ENCODE data around the gene UQCC2. TPM values are rescaled to one million over a fixed set of nuclear protein-coding genes. Genes with fewer than 3 reads are reported as not detected.

UQCC2 gene
- total and polyA plus RNA-seq, 8 donors = 54.4 to 83.1 (median 61.0) TPM

GRCh38 chr6:33691456-33692077 is 19.9 kb downstream of the UQCC2 start:
- Histone ChIP-seq H3K9me3 (no peaks in the 10 kb centered on the region), H3K36me3 (peaks cover 0 to 95% of the 10 kb centered on the region in 2 donors), H3K27me3 (no peaks in the 10 kb centered on the region), H3K4me3 (no peak overlapping the region), H3K27ac (no peak overlapping the region), H3K4me1 (peaks cover 8 to 50% of the 10 kb centered on the region in 2 donors)
- no peak for TF ChIP-seq CTCF (IDR thresholded peaks at IDR 0.05)
- DNase-seq (no peak), ATAC-seq (no peak)
- intact Hi-C loops (cut with DNase I) = no loop called here

GRCh38 chr6:33690766-33691165 is 20.7 kb downstream of the UQCC2 start:
- Histone ChIP-seq H3K4me1 (peaks cover 8 to 42% of the 10 kb centered on the region in 2 donors), H3K4me3 (no peak overlapping the region), H3K36me3 (peaks cover 0 to 95% of the 10 kb centered on the region in 2 donors), H3K27me3 (no peaks in the 10 kb centered on the region), H3K27ac (no peak overlapping the region), H3K9me3 (no peaks in the 10 kb centered on the region)
- DNase-seq (peak in 1 of 4 donors; percentile 55), ATAC-seq (no peak)
- no peak for TF ChIP-seq CTCF (IDR thresholded peaks at IDR 0.05)
- intact Hi-C loops (cut with DNase I) = no loop called here

- ATAC-seq = no peak
- peaks cover 0 to 95% of the 10 kb centered on the region in 2 donors for H3K36me3 ChIP-seq
- peaks cover 6 to 33% of the 10 kb centered on the region in 2 donors for H3K4me1 ChIP-seq
- DNase-seq = peak in 1 of 4 donors; percentile 67
- H3K27ac ChIP-seq = no peak overlapping the region
- no peaks in the 10 kb centered on the region for H3K27me3 ChIP-seq
- intact Hi-C loops (cut with DNase I) = no loop called here
- H3K9me3 ChIP-seq = no peaks in the 10 kb centered on the region
- no peak for TF ChIP-seq CTCF (IDR thresholded peaks at IDR 0.05)
- no peak overlapping the region for H3K4me3 ChIP-seq
These were observed 21.6 kb downstream of the UQCC2 start for GRCh38 chr6:33689879-33690278.

- TF ChIP-seq CTCF (IDR thresholded peaks at IDR 0.05) = no peak
- H3K36me3 ChIP-seq = peaks cover 0 to 100% of the 10 kb centered on the region in 2 donors
- ATAC-seq = no peak
These were observed 22.4 kb downstream of the UQCC2 start for GRCh38 chr6:33689148-33689494.

GRCh38 chr6:33688451-33689147 is 22.9 kb downstream of the UQCC2 start:
- intact Hi-C loops (cut with DNase I) = no loop called here
- H3K27me3 ChIP-seq = no peaks in the 10 kb centered on the region
- H3K4me1 ChIP-seq = peaks cover 0 to 20% of the 10 kb centered on the region in 2 donors
- no peaks in the 10 kb centered on the region for H3K9me3 ChIP-seq
- H3K36me3 ChIP-seq = peaks cover 0 to 100% of the 10 kb centered on the region in 2 donors
- H3K4me3 ChIP-seq = no peak overlapping the region
- TF ChIP-seq CTCF (IDR thresholded peaks at IDR 0.05) = no peak
- H3K27ac ChIP-seq = no peak overlapping the region
- DNase-seq (no peak), ATAC-seq (no peak)

More at GRCh38 chr6:33689148-33689494, 22.4 kb downstream of the UQCC2 start:
- no peak overlapping the region for H3K27ac ChIP-seq
- DNase-seq = peak in 1 of 4 donors; percentile 68
- no peaks in the 10 kb centered on the region for H3K27me3 ChIP-seq
- H3K9me3 ChIP-seq = no peaks in the 10 kb centered on the region
- H3K4me1 ChIP-seq = peaks cover 0 to 25% of the 10 kb centered on the region in 2 donors
- H3K4me3 ChIP-seq = no peak overlapping the region
- intact Hi-C loops (cut with DNase I) = no loop called here

All from left lung (tissue), 10 donors.